ENCODE measurements around the gene AAGAB. TPM values are rescaled to one million over a fixed set of nuclear protein-coding genes. Genes with fewer than 3 reads are reported as not detected.

The AAGAB gene
- total and polyA plus RNA-seq, 2 donors (not counting 1 experiment from before 2014, with no cell fraction given): 9.4 to 25.0 TPM

- no peaks in the 10 kb centered on the region for H3K79me2 ChIP-seq (ENCODE audit: control insufficient read depth, insufficient read depth, low read length)
- no peak overlapping the region for H3K27ac ChIP-seq (ENCODE audit: low read length in 2 of 2)
- no peaks in the 10 kb centered on the region for H4K20me1 ChIP-seq (ENCODE audit: control insufficient read depth, insufficient read depth, low read length, poor library complexity, severe bottlenecking)
- no peak overlapping the region for H3K27ac Mint-ChIP-seq
- no peaks in the 10 kb centered on the region for H3K9me3 ChIP-seq (ENCODE audit: control extremely low read depth in 1 of 3, control insufficient read depth in 2 of 3, insufficient read depth in 1 of 3, low read length in 2 of 3)
- H3K27me3 Mint-ChIP-seq: no peaks in the 10 kb centered on the region
- TF ChIP-seq EZH2 (IDR thresholded peaks at IDR 0.05; ENCODE audit: borderline replicate concordance, insufficient read depth, low read depth, low read length, poor library complexity, severe bottlenecking): no peak
- TF ChIP-seq CTCF (IDR thresholded peaks at IDR 0.05): no peak
- no peaks in the 10 kb centered on the region for H3K27me3 ChIP-seq (replicated peaks in 1 of 4; ENCODE audit: control extremely low read depth in 1 of 4, control insufficient read depth in 3 of 4, insufficient read depth in 4 of 4, low read length in 3 of 4)
- no peak overlapping the region for H3K4me2 ChIP-seq (replicated peaks; ENCODE audit: low read depth, low read length, poor library complexity, severe bottlenecking)
- H3K9ac ChIP-seq (ENCODE audit: low read length): no peak overlapping the region
- no peak overlapping the region for H2AFZ ChIP-seq (ENCODE audit: insufficient read depth, low read depth, low read length, poor library complexity, severe bottlenecking)
- DNase-seq (no peak), ATAC-seq (ENCODE audit: low read depth) (no peak)
- H3K4me1 ChIP-seq (ENCODE audit: control insufficient read depth in 2 of 2, insufficient read depth in 2 of 2, low read length in 2 of 2): peaks cover 0 to 4% of the 10 kb centered on the region in 2 donors
- H3K4me3 Mint-ChIP-seq: no peak overlapping the region
- no CpG with 5 or more reads among the region's 1 CpG for WGBS (ENCODE audit: insufficient coverage)
- ChIA-PET CTCF (no interaction called here), POLR2A (no interaction called here)
- H3K4me1 Mint-ChIP-seq: peaks cover 11% of the 10 kb centered on the region
- intact Hi-C loops (cut with micrococcal nuclease): no loop called here
- no peaks in the 10 kb centered on the region for H3K9me3 Mint-ChIP-seq (ENCODE audit: insufficient read depth)
- H3K4me3 ChIP-seq (ENCODE audit: control extremely low read depth in 1 of 5, extremely low read depth in 1 of 5, insufficient read depth in 1 of 5, low read depth in 2 of 5, low read length in 4 of 5): no peak overlapping the region
- peaks cover 0 to 19% of the 10 kb centered on the region in 2 experiments for H3K36me3 ChIP-seq (replicated peaks in 1 of 2; ENCODE audit: control extremely low read depth in 1 of 2, control insufficient read depth in 1 of 2, extremely low read depth in 1 of 2, insufficient read depth in 2 of 2, low read length in 1 of 2)
These were observed 26.6 kb downstream of the AAGAB start for GRCh38 chr15:67227846-67228245.

- Histone ChIP-seq H3K4me3 (ENCODE audit: control extremely low read depth in 1 of 5, extremely low read depth in 1 of 5, insufficient read depth in 1 of 5, low read depth in 2 of 5, low read length in 4 of 5) (no peak overlapping the region), H3K79me2 (ENCODE audit: control insufficient read depth, insufficient read depth, low read length) (no peaks in the 10 kb centered on the region), H3K36me3 (replicated peaks in 1 of 2; ENCODE audit: control extremely low read depth in 1 of 2, control insufficient read depth in 1 of 2, extremely low read depth in 1 of 2, insufficient read depth in 2 of 2, low read length in 1 of 2) (peaks cover 0 to 18% of the 10 kb centered on the region in 2 experiments), H2AFZ (ENCODE audit: insufficient read depth, low read depth, low read length, poor library complexity, severe bottlenecking) (no peak overlapping the region), H3K4me2 (replicated peaks; ENCODE audit: low read depth, low read length, poor library complexity, severe bottlenecking) (no peak overlapping the region), H3K9me3 (ENCODE audit: control extremely low read depth in 1 of 3, control insufficient read depth in 2 of 3, insufficient read depth in 1 of 3, low read length in 2 of 3) (no peaks in the 10 kb centered on the region), H3K27me3 (replicated peaks in 1 of 4; ENCODE audit: control extremely low read depth in 1 of 4, control insufficient read depth in 3 of 4, insufficient read depth in 4 of 4, low read length in 3 of 4) (no peaks in the 10 kb centered on the region), H3K9ac (ENCODE audit: low read length) (no peak overlapping the region), H3K4me1 (ENCODE audit: control insufficient read depth in 2 of 2, insufficient read depth in 2 of 2, low read length in 2 of 2) (peaks cover under 1 to 6% of the 10 kb centered on the region in 2 donors), H4K20me1 (ENCODE audit: control insufficient read depth, insufficient read depth, low read length, poor library complexity, severe bottlenecking) (no peaks in the 10 kb centered on the region), H3K27ac (ENCODE audit: low read length in 2 of 2) (no peak overlapping the region)
- WGBS (ENCODE audit: insufficient coverage): no CpG with 5 or more reads among the region's 1 CpG
- DNase-seq: no peak
- ATAC-seq (ENCODE audit: low read depth): no peak
- H3K9me3 Mint-ChIP-seq (ENCODE audit: insufficient read depth): no peaks in the 10 kb centered on the region
- peaks cover 11% of the 10 kb centered on the region for H3K4me1 Mint-ChIP-seq
- no peak overlapping the region for H3K27ac Mint-ChIP-seq
- TF ChIP-seq EZH2 (IDR thresholded peaks at IDR 0.05; ENCODE audit: borderline replicate concordance, insufficient read depth, low read depth, low read length, poor library complexity, severe bottlenecking) (no peak), CTCF (IDR thresholded peaks at IDR 0.05) (no peak)
- CTCF ChIA-PET: no interaction called here
- intact Hi-C loops (cut with micrococcal nuclease): no loop called here
- POLR2A ChIA-PET: no interaction called here
- no peaks in the 10 kb centered on the region for H3K27me3 Mint-ChIP-seq
- H3K4me3 Mint-ChIP-seq: no peak overlapping the region
These were observed 27.0 kb downstream of the AAGAB start for GRCh38 chr15:67227431-67227830.

All from B cell (primary cell).